GM19351 (cell line): ENCODE measurements around the gene CYP2D6.
"Not testable (repeated sequence)": the region's sequence is repeated elsewhere in the genome, so short reads cannot be mapped to it uniquely, and the experiment has no call there.

ENCODE experiments used
- ATAC-seq: cut with Tn5 transposase; IDR thresholded peaks from one replicate; pipeline ENCODE4 v1.9.1; 2021; ENCODE audit warnings: mild to moderate bottlenecking, moderate library complexity; ENCODE audit not compliant: unreplicated experiment

CYP2D6 gene

GRCh38 chr22:42135688-42136087 is 5.1 kb upstream of the CYP2D6 start:
- not testable (repeated sequence) for ATAC-seq

DNA sequence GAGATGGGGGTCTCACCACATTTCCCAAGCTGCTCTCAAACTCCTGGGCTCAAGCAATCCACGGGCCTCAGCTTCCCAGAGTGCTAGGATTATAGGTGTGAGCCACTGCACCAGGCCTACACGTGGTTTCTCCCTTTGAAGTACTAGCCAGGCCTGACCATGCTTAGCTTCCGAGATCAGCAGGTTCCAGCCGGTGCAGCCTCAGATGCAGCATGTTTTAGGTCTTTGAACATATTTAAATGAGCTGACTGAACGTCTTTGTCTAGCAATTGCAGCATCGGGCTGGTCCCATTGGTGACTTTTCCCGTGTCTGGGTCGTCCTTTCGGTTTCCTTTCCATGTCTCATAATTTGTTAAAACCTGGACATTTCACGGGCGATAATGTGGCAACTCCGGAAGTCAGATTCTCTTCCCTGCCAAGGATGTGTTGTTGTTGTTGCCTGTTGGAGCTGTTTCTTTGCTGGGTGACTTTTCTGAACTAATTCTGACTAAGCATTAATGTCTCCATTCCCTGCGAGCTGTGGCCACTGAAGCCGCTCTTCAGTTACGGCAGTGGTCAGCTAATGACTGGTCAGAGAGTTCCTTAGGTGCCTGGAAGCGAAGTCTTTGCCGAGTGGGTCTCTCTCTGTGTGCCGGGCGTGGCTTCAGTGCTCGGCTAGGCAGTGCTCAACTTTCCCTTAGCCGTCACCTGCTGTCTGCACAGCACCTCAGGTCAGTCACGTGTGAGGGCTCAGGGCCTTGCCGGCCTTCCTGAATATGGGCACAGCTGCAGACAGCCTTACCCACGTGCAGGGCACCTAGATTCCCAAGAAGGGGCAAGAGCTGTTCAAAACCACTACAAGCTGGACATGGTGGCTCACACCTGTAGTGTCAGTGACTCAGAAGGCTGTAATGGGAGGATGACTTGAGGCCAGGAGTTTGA is 3.8 kb upstream of the CYP2D6 start:
- no peak for ATAC-seq

DNA sequence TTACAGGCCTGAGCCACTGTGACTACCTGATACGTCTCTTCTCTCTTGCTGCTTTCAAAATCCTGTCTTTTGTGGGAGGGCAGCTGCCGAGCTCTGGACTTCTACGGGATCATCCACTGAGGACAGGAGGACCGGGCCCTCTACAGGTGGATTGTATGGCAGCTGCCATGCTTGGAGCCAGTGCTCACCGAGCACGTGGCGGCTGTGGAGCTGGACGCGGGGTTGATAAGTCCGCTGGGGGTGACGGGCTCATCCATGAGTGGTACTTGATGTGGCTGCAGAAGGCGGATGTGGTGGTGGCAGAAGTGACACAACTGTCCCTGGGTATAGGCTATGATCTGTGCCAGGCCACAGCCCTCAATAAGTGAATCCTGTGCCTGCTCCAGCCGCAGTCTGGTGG is 1.8 kb upstream of the CYP2D6 start:
- ATAC-seq: no peak

DNA sequence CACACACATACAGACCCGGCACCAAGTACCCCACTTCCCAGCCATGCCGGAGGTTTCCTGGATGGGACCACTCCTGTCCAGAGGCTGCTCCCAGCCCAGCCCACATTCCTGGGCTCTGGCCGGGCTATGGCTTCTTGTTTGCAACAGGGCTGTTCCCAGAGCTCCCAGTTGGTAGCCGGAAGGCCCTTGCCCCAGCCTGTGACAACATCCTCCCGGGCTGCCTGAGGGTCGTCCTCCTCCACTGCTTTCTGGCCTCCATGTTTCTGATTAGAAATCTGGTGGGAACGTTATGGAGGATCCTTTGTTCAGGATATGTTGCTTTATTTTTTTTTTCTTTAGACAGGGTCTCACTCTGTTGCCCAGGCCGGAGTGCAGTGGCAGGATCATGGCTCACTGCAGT is 952 bp upstream of the CYP2D6 start:
- ATAC-seq: no peak

DNA sequence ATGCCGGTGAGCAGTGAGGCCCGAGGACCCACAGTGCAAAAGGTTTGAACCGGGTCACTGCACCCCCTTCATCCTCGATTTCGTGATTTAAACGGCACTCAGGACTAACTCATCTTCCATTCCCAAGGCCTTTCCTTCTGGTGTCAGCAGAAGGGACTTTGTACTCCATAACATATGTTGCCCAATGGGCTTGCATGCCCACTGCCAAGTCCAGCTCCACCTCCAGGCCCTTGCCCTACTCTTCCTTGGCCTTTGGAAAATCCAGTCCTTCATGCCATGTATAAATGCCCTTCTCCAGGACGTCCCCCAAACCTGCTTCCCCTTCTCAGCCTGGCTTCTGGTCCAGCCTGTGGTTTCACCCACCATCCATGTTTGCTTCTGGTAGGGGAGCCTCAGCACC is 428 bp downstream of the CYP2D6 start:
- ATAC-seq: not testable (repeated sequence)

GRCh38 chr22:42128776-42129694 is 1.6 kb downstream of the CYP2D6 start:
- ATAC-seq: not testable (repeated sequence)

GRCh38 chr22:42128007-42128406 is 2.6 kb downstream of the CYP2D6 start:
- not testable (repeated sequence) for ATAC-seq

- no peak for ATAC-seq
Observed at GRCh38 chr22:42127606-42128005, 3.0 kb downstream of the CYP2D6 start.

DNA sequence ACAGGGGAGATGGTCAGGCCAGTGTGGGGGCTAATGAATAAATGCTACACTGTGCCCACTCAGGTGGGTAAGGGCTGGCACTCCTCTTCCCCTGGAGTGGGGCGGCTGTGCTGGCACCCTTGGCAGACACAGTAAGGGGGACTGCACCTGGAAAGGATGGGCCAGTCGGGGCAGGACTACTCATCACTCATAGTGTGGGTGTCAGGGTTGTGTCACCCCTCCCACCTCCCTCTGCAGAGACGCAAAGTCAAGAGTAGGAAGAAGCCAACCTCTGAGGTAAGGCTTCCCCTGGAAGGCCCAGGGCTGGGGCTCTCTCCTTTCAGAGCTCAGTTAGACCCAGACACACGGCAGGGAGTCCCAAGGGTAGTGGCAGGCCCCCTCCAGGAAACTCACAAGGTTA is 7.1 kb downstream of the CYP2D6 start:
- not testable (repeated sequence) for ATAC-seq

DNA sequence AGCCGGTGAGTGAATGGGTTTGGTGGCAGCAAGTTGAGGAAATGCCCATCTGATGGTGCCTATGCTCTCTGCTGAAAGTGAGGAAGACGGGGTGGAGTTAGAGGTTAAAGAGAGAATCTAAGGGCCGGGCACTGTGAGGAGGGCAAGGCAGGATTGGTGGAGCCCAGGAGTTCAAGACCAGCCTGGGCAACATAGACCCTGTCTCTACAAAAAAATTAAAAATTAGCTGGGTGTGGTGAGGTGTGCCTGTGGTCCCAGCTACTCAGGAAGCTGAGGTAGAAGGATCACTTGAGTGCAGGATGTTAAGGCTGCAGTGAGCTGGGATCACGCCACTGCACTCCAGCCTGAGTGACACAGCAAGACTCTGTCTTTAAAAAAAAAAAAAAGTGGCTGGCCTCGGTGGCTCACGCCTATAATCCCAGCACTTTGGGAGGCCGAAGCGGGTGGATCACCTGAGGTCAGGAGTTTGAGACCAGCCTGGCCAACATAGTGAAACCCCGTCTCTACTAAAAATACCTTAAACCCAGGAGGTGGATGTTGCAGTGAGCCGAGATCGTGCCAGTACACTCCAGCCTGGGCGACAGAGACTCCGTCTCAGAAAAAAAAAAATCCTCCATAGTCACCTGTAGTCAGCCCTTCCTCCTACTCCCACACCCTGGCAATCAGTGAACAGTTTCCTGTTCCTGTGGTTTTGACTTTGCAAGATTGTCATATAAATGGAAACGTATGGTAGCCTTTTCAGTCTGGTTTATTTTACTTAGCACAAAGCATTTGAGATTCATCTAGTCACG is 10.2 kb downstream of the CYP2D6 start:
- not testable (repeated sequence) for ATAC-seq

GRCh38 chr22:42116848-42117424 is 13.7 kb downstream of the CYP2D6 start:
- ATAC-seq: no peak

DNA sequence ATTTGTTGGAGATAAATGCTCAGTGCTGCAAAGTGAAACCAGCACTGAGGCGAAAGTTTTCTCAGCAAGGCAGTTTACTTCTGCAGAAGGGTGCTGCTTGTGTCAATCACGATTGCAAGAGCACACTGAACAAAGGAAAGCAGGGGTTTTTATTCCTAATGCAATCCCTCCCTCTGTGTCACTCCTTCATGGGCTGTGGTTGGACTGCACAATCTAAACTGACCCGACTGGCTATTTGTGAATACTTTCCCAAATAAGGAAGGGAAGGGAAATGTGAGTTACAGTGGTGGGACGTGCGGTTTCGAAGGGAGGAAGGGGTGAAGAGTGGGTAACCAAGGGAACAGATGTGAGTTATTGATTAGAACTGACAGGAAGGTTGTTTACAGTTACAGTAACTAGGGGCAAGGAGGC is 15.2 kb downstream of the CYP2D6 start:
- not testable (repeated sequence) for ATAC-seq

DNA sequence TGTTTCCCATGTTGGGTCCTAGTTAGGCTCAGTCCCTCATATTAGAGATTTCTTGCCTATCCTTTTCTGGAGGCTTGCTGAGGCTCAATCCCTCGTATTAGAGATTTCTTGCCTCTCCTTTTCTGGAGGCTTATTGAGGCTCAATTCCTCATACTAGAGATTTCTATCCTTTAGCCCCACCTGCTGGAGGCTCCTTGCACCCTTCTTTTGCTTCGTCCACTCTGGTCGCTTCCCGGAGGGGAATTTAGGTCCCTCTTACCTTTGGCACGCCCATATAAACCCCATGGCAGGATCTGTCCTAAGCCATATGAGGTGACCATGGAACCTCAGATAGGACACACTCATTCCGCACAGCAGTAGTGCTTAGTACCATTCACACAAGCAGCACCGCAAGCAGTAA is 15.9 kb downstream of the CYP2D6 start:
- no peak for ATAC-seq

- not testable (repeated sequence) for ATAC-seq
Observed at GRCh38 chr22:42112793-42113192, 17.8 kb downstream of the CYP2D6 start.

DNA sequence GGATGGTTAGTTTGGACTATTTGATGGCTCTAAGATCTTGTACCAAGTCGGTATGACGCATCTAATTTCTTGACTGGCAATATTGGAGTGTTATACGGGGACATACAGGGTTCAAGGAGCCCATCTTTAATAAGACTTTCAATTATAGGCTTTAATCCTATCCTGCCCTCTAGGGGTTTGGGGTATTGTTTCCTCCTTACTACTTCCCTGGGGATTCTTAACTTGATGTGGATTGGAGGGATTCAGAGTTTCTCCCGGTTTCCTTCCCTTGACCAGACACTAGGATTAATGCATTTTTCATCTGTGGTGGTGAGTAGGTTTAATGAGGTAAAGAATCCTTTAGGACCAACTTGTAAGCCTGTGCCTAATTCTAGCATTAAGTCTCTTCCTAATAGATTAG is 18.8 kb downstream of the CYP2D6 start:
- no peak for ATAC-seq

- ATAC-seq: no peak
Observed at GRCh38 chr22:42108848-42109247, 21.8 kb downstream of the CYP2D6 start.

DNA sequence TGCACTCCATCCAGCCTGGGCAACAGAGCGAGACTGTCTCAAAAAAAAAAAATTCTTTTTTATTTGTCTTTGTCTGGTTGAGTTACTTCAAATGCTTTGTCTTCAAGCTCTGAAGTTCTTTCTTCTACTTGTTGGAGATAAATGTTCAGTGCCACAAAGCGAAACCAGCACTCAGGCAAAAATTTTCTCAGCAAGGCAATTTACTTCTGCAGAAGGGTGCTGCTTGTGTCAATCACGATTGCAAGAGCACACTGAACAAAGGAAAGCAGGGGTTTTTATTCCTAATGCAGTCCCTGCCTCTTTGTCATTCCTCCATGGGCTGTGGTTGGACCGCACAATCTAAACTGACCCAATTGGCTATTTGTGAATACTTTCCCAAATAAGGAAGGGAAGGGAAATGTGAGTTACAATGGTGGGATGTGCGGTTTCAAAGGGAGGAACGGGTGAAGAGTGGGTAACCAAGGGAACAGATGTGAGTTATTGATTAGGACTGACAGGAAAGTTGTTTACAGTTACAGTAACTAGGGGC is 26.2 kb downstream of the CYP2D6 start:
- ATAC-seq: not testable (repeated sequence)

DNA sequence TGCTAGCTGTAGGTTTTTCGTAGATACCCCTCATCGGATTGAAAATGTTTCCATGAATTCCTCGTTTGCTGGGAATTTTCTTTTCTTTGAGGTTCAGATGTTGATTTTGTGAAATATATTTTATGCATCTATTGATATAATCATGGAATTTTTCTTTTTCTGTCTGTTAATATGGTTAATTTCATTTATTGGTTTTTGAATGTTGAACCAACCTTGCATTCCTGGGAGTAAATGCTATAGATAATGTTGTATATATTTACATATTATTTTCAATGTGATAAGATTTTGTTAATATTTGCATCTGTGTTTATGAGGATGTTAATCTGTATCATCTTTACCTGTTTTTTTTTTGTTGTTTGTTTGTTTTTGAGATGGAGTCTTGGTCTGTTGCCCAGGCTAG is 29.4 kb downstream of the CYP2D6 start:
- no peak for ATAC-seq

DNA sequence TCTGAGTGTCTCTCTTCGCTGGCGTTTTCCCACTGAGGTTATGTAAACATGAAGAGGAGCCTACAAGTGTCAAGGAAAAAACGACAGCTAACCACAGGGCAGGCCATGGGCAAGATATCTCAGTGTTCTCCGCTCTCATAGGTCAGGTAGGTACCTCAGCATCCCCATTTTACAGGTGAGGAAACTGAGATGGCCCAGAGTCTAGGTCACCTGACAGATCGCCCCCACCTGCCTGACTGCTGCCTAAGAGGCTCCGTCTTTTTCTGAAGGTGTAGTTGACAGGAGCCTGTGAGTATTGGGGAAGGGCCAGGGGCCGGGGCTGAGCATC is 39.2 kb downstream of the CYP2D6 start:
- ATAC-seq: no peak
